AG10803 (cell line): ENCODE results near the gene RFNG.

Experiments
- DNase-seq: peaks from one replicate; pipeline ENCODE4 v3.0.0; 2010; ENCODE audit warnings: low read depth
- H3K4me3 ChIP-seq: 2 replicates; pipeline ENCODE4 v1.5.1; 2011; ENCODE audit warnings: mild to moderate bottlenecking, low read length, control low read depth
- TF ChIP-seq, protein P1 (sequence below): conservative IDR thresholded peaks from 2 replicates; pipeline ENCODE4 v1.5.1; 2011; ENCODE audit warnings: mild to moderate bottlenecking, low read length, control low read depth, inconsistent platforms

The RFNG gene

DNA sequence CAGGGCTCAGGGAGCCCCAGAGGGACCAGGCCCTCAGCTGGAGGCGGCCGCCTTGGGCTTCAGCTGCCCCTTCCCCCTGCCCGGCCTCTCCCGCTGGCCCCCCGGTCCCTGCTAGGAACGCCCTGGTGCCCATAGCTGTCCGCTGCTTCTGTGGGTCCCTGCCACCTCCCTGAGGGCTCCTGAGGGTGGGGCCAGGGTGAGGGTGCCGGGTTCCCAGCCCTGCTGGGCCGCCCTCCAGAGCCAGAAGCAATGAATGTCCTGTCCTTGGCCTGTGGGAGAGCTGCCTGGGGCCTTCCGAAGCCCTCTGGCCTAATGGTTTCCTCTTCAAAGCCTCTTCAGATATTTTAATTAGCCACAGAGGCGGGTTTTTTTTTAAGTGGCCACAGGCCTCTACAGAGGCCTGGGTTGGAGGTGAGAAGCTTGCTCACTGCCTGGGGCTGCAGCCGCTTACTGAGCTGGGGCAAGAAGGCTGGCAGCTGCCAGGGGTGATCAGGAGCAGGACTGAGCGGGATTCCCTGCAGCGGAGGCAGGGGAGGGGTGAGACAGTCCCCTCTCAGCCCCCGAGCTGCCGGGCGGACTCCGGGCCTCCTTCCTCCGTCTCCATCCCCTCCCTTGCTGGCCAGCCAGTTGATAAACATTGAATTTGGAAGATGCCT, 38.8 kb downstream of the RFNG start:
- H3K4me3 ChIP-seq = no peak overlapping the region
- DNase-seq = no peak
- TF ChIP-seq, protein P1, sequence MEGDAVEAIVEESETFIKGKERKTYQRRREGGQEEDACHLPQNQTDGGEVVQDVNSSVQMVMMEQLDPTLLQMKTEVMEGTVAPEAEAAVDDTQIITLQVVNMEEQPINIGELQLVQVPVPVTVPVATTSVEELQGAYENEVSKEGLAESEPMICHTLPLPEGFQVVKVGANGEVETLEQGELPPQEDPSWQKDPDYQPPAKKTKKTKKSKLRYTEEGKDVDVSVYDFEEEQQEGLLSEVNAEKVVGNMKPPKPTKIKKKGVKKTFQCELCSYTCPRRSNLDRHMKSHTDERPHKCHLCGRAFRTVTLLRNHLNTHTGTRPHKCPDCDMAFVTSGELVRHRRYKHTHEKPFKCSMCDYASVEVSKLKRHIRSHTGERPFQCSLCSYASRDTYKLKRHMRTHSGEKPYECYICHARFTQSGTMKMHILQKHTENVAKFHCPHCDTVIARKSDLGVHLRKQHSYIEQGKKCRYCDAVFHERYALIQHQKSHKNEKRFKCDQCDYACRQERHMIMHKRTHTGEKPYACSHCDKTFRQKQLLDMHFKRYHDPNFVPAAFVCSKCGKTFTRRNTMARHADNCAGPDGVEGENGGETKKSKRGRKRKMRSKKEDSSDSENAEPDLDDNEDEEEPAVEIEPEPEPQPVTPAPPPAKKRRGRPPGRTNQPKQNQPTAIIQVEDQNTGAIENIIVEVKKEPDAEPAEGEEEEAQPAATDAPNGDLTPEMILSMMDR = no peak

DNA sequence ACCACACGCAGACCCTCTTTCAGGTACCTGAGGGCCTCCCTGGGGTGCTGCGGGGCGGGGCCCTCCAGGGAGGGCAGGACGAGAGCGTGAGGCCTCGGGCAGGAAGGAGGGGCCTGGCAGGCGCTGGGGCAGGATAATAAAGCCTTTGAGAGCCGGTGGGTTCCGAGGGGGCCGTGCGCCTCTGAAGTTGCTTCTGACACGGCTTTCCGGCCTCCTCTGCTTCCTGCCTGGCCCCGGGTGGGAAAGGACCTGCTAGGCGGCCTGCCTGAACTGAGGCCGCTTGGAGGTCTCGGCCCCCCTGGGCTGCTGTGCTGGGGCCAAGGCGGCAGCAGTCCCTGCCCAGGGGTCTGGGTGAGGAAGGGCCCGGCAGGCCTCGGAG, 39.4 kb downstream of the RFNG start:
- no peak for DNase-seq
- H3K4me3 ChIP-seq = no peak overlapping the region
- TF ChIP-seq, protein P1 = no peak

DNA sequence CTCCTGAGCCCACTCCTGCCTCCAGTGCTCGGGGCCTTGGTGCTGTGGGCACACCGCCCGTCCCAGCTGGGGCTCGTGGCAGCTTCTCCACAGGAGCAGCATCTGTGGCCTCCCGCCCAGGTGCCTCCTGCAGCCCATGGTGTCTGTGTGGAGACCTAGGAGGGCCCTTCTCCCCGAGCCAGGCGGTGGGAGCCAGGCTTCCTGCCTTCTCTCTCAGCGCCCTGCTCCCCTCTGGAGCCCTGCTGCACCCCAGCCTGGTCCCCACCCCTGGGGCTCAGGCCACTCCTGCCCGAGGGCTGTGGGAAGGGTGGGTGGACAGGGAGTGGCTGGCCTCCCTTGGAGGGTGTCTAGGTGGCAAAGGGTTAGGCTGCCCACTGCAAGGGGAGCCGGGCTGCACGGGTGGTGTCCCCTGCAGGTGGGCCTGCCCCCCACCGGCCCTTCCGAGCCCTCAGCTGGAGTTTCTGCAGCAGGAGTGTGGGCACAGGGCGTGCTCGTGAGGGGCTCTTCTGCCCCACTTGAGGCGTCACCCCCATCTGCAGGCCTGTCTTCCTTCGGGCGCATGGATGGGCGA, 39.9 kb downstream of the RFNG start:
- no peak for DNase-seq
- H3K4me3 ChIP-seq = no peak overlapping the region
- TF ChIP-seq, protein P1 = no peak

DNA sequence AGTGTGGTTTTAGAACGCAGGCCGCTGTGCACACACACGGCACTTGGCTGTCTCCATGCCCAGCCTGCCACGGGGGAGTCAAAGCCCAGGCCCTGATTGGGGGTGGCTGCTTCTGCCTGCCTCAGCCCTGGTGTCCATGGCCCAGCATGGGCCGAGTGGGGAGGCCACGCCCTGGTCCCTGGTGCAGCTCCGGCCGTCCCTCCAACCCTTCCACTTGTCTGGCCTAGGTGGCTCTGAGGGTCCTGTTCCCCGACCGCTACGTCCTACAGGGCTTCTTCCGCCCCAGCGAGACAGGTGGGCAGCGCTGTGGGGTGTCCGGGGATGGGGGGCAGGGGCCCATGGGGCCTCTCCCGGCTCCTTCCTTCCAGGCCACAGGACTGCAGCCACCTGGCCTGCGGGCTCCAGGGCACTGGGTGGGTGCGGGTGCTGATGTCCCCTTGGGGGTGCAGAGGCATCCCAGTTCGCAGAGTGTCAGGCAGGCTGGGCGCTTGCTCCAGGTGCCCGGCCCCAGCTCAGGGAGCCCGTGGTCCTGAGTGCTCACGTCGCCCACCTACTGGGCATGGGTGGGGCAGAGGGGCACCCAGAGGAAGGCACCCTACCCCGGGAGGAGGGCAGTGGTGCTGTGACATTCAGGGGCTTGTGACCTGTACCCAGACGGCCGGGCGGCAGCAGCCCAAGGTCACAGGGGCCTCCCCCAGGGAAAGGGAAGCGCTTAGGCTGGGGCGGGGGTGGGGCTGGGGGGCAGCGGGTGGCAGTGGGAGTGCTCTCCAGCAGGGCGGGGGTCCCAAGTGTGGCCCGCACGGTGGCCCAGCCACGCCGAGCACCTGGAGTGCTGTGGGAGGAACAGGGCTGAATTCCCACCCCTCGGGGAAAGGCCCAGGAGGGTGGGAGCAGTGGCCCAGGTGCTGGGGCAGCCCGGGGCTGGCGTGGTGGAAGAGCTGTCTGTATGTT, 40.8 kb downstream of the RFNG start:
- DNase-seq = no peak
- TF ChIP-seq, protein P1 = no peak
- no peak overlapping the region for H3K4me3 ChIP-seq

DNA sequence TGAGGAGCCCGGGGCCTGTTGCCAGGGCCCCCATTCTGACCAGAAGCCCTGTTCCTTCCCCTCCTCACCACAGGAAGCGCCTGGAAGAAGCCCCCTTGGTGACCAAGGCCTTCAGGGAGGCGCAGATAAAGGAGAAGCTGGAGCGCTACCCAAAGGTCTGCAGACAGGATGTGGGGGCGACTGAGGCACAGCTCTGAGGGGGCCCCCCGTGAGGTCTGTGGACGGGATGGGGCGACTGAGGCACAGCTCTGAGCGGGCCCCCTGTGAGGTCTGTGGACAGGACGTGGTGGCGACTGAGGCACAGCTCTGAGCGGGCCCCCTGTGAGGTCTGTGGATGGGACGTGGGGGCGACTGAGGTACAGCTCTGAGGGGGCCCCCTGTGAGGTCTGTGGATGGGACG, 42.2 kb downstream of the RFNG start:
- no peak for DNase-seq
- H3K4me3 ChIP-seq = no peak overlapping the region
- TF ChIP-seq, protein P1 = no peak

DNA sequence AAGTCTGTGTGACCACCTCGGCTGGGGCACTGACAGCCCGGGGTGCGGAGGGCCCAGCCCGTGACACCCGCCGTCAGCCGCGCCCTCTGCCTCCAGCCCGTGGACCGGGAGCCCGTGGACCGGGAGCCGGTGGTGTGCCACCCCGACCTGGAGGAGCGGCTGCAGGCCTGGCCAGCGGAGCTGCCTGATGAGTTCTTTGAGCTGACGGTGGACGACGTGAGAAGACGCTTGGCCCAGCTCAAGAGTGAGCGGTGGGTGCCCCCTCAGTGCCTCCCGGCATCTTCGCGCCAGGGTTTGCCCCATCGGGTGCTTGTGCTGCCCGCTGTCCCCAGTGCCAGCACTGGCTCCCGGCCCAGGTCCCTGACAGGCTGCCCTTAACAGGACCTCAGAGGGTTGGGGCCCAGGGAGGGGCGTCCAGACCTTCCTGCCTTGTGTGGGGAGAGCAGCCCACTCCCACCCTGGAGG, 42.6 kb downstream of the RFNG start:
- TF ChIP-seq, protein P1 = no peak
- DNase-seq = no peak
- no peak overlapping the region for H3K4me3 ChIP-seq
